Urothelium cell line (cell line): Measurements from ENCODE around the gene CTDP1.
"Not testable (repeated sequence)": the region's sequence is repeated elsewhere in the genome, so short reads cannot be mapped to it uniquely, and the experiment has no call there.

Source experiments
- DNase-seq: peaks from one replicate; pipeline ENCODE4 v3.0.0; 2011; ENCODE audit warnings: low spot score, mixed read lengths
- FAIRE-seq: peaks from 2 replicates; lab custom pipeline; 2011; peaks lifted over from hg19 to GRCh38; lab: Jason Lieb, UNC

The CTDP1 gene

GRCh38 chr18:79720359-79720733 is 40.7 kb downstream of the CTDP1 start:
- no peak for FAIRE-seq
- DNase-seq, result no peak

- FAIRE-seq (no peak), DNase-seq (no peak)
Measured at GRCh38 chr18:79723036-79723435, 43.4 kb downstream of the CTDP1 start.

- FAIRE-seq, result no peak
- no peak for DNase-seq
Measured at GRCh38 chr18:79723628-79724027, 44.0 kb downstream of the CTDP1 start.

- peak; percentile 30 for FAIRE-seq
- no peak for DNase-seq
Measured at GRCh38 chr18:79724299-79725080, 44.9 kb downstream of the CTDP1 start.

- FAIRE-seq (no peak), DNase-seq (no peak)
Measured at GRCh38 chr18:79725486-79725885, 45.9 kb downstream of the CTDP1 start.

GRCh38 chr18:79726721-79727120 is 47.1 kb downstream of the CTDP1 start:
- DNase-seq, result no peak
- peak; percentile 87 for FAIRE-seq

- DNase-seq (no peak), FAIRE-seq (no peak)
Measured at GRCh38 chr18:79727211-79727610, 47.6 kb downstream of the CTDP1 start.

- DNase-seq, result no peak
- no peak for FAIRE-seq
Measured at GRCh38 chr18:79728931-79729586, 49.5 kb downstream of the CTDP1 start.

GRCh38 chr18:79729611-79730010 is 50.0 kb downstream of the CTDP1 start:
- no peak for DNase-seq
- FAIRE-seq, result no peak

GRCh38 chr18:79730804-79731203 is 51.2 kb downstream of the CTDP1 start:
- FAIRE-seq (no peak), DNase-seq (no peak)

- DNase-seq, FAIRE-seq: not testable (repeated sequence)
Measured at GRCh38 chr18:79731881-79732720, 52.5 kb downstream of the CTDP1 start.

GRCh38 chr18:79732721-79733025 is 53.1 kb downstream of the CTDP1 start:
- no peak for FAIRE-seq

GRCh38 chr18:79733135-79733701 is 53.6 kb downstream of the CTDP1 start:
- FAIRE-seq, result peak; percentile 27
- no peak for DNase-seq

More at GRCh38 chr18:79732721-79733025, 53.1 kb downstream of the CTDP1 start:
- no peak for DNase-seq

- DNase-seq (no peak), FAIRE-seq (no peak)
Measured at GRCh38 chr18:79733986-79734770, 54.6 kb downstream of the CTDP1 start.

GRCh38 chr18:79735071-79735980 is 55.7 kb downstream of the CTDP1 start:
- no peak for FAIRE-seq
- DNase-seq, result no peak

GRCh38 chr18:79736230-79736629 is 56.6 kb downstream of the CTDP1 start:
- FAIRE-seq, result no peak
- DNase-seq, result no peak

- FAIRE-seq, result no peak
- no peak for DNase-seq
Measured at GRCh38 chr18:79736846-79737245, 57.2 kb downstream of the CTDP1 start.

GRCh38 chr18:79737426-79737825 is 57.8 kb downstream of the CTDP1 start:
- DNase-seq (no peak), FAIRE-seq (no peak)

- DNase-seq (no peak), FAIRE-seq (no peak)
Measured at GRCh38 chr18:79738041-79738461, 58.4 kb downstream of the CTDP1 start.
